Left lung (tissue), 10 donors: Measurements from ENCODE around the gene BICC1. TPM values are rescaled to one million over a fixed set of nuclear protein-coding genes. Genes with fewer than 3 reads are reported as not detected.

ENCODE experiments used
- ATAC-seq: fragments of 200-7000 bp; cut with Tn5 transposase; one replicate; pipeline ENCODE4 v1.9.1; 2020; ENCODE audit warnings: moderate library complexity
- DNase-seq, 4 donors: peaks; one replicate each; pipeline ENCODE4 v3.0.0-alpha.2; 2013 to 2020
- H3K27ac ChIP-seq, 2 donors: fragments of 200-600 bp; sonication (generic) in 1 of 2; one replicate each; pipeline versions ENCODE4 v1.5.0 to v1.8.0; 2020 to 2021
- H3K27me3 ChIP-seq, 2 donors: fragments of 200-600 bp; sonication (generic) in 1 of 2; one replicate each; pipeline versions ENCODE4 v1.5.0 to v1.8.0; 2020 to 2021
- H3K36me3 ChIP-seq, 2 donors: fragments of 200-600 bp; sonication (generic) in 1 of 2; one replicate each; pipeline versions ENCODE4 v1.5.0 to v1.8.0; 2020 to 2021
- H3K4me1 ChIP-seq, 2 donors: fragments of 200-600 bp; one replicate each; pipeline ENCODE4 v1.8.0; 2021
- H3K4me3 ChIP-seq, 2 donors: fragments of 200-600 bp; sonication (generic) in 1 of 2; one replicate each; pipeline versions ENCODE4 v1.5.0 to v1.8.0; 2020 to 2021; ENCODE audit warnings: mild to moderate bottlenecking in 1 of 2
- H3K9me3 ChIP-seq, 2 donors: fragments of 200-600 bp; sonication (generic) in 1 of 2; one replicate each; pipeline versions ENCODE4 v1.5.0 to v1.8.0; 2020 to 2021
- CTCF ChIP-seq, 2 donors: fragments of 200-600 bp; sonication (generic) in 1 of 2; IDR thresholded peaks; one replicate each; pipeline versions ENCODE4 v1.5.0 to v1.8.0; 2021; ENCODE audit warnings: antibody characterized with exemption in 2 of 2
- intact Hi-C, 2 donors: fragments of 100-400 bp; cut with DNase I; formaldehyde crosslinking; loops; one replicate each; pipeline versions ENCODE4 v1.11.2 to v1.14.2; 2022
- polyA plus RNA-seq, 6 donors: library from polyadenylated mRNA; unstranded; fragments of 120-200 nt; gene quantifications; one replicate each; pipeline ENCODE4 v1.2.1, GENCODE V29; 2013; ENCODE audit not compliant: insufficient read length in 6 of 6
- total RNA-seq, 2 donors: library from RNA; stranded (reverse); fragmentation: NEBNext Ultra II Directional; extraction: Animal tissue kit (Norgen Biotek cat#: 25700); gene quantifications; one replicate each; pipeline ENCODE4 v1.2.1, GENCODE V29; 2021
- donor health status: DM: no; HTN: yes; CAD: no.
- donor health status: DM: no; HTN: no; CAD: no.

BICC1 gene
- total and polyA plus RNA-seq, 8 donors = 10.9 to 47.4 (median 37.1) TPM

- Histone ChIP-seq H3K27me3 (no peaks in the 10 kb centered on the region), H3K9me3 (no peaks in the 10 kb centered on the region), H3K4me1 (peaks cover 0 to 4% of the 10 kb centered on the region in 2 donors), H3K27ac (no peak overlapping the region), H3K36me3 (no peaks in the 10 kb centered on the region), H3K4me3 (no peak overlapping the region)
- intact Hi-C loops = no loop called here
- ATAC-seq (no peak), DNase-seq (no peak)
- no peak for TF ChIP-seq CTCF (IDR thresholded peaks at IDR 0.05)
These were observed 31.5 kb downstream of the BICC1 start for GRCh38 chr10:58544135-58544534.

- no peak for ATAC-seq
- H3K27ac ChIP-seq = no peak overlapping the region
These were observed 32.8 kb downstream of the BICC1 start for GRCh38 chr10:58545427-58545826.

GRCh38 chr10:58546137-58546536, 33.5 kb downstream of the BICC1 start:
- Histone ChIP-seq H3K27me3 (no peaks in the 10 kb centered on the region), H3K9me3 (no peaks in the 10 kb centered on the region), H3K4me3 (no peak overlapping the region), H3K4me1 (peaks cover 0 to 4% of the 10 kb centered on the region in 2 donors), H3K36me3 (no peaks in the 10 kb centered on the region), H3K27ac (no peak overlapping the region)
- intact Hi-C loops = no loop called here
- ATAC-seq = no peak
- no peak for TF ChIP-seq CTCF (IDR thresholded peaks at IDR 0.05)
- DNase-seq = no peak

More at GRCh38 chr10:58545427-58545826, 32.8 kb downstream of the BICC1 start:
- Histone ChIP-seq H3K4me1 (peaks cover 0 to 4% of the 10 kb centered on the region in 2 donors), H3K36me3 (no peaks in the 10 kb centered on the region), H3K27me3 (no peaks in the 10 kb centered on the region), H3K4me3 (no peak overlapping the region), H3K9me3 (no peaks in the 10 kb centered on the region)
- intact Hi-C loops = no loop called here
- no peak for TF ChIP-seq CTCF (IDR thresholded peaks at IDR 0.05)
- DNase-seq = no peak

- Histone ChIP-seq H3K9me3 (no peaks in the 10 kb centered on the region), H3K27ac (no peak overlapping the region), H3K4me3 (no peak overlapping the region), H3K27me3 (no peaks in the 10 kb centered on the region), H3K36me3 (no peaks in the 10 kb centered on the region), H3K4me1 (peaks cover 0 to 4% of the 10 kb centered on the region in 2 donors)
- no peak for ATAC-seq
- no peak for DNase-seq
- intact Hi-C loops = no loop called here
- no peak for TF ChIP-seq CTCF (IDR thresholded peaks at IDR 0.05)
These were observed 34.2 kb downstream of the BICC1 start for GRCh38 chr10:58546722-58547445.

GRCh38 chr10:58547963-58548362, 35.3 kb downstream of the BICC1 start:
- peaks cover 0 to 3% of the 10 kb centered on the region in 2 donors for H3K4me1 ChIP-seq
- H3K36me3 ChIP-seq = no peaks in the 10 kb centered on the region
- no peak for TF ChIP-seq CTCF (IDR thresholded peaks at IDR 0.05)
- H3K27ac ChIP-seq = no peak overlapping the region
- DNase-seq (no peak), ATAC-seq (no peak)
- no peaks in the 10 kb centered on the region for H3K9me3 ChIP-seq
- intact Hi-C loops = no loop called here
- H3K4me3 ChIP-seq = no peak overlapping the region
- no peaks in the 10 kb centered on the region for H3K27me3 ChIP-seq
